GM19438 (cell line): Measurements from ENCODE around the gene GDF7.

ENCODE experiments used
- ATAC-seq: cut with Tn5 transposase; IDR thresholded peaks from one replicate; pipeline ENCODE4 v1.9.1; 2021; ENCODE audit warnings: low read depth; ENCODE audit not compliant: unreplicated experiment

Gene GDF7

DNA sequence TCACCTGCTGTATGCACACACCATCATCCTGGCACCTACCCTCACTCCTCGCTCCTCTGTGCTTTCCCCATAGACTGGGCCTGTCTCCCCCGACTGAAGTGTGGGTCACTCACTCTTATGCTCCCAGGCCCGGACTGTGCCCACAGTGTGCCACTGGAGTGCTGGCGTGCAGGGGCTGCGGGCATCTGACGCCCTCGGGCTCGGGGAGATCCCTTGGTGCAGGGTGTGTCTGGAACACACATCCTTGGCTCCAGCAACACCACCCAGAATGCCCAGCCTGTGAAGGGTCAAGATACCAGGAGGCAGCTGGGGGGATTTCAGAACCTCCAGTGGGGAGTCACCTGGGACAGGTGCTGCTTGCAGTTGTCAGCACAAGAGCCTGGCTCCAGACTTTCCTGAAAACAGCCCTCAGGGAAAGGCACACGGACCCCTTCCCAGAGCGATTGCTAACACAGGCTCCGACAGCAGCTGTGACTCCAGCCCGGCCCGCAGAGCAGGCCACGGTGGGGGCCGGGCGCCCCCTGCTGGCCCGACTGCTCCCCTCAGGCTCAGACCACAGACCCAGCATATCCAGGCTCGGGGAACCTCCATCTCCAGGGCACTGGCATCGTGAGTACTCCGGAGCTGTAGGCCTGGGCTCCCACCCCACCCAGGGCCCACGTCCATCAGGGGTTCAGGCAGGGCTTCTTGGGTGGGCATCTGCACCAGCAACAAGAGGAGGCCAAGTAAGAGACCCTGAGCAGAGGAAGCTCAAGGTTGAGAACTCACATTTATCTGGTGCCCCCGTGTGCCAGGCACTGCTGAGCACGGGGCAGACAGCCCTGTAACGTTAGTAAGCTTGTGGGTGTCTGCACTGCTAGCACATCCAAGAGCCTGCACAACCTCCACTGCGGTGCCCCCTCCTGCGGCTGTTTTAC, 24.6 kb upstream of the GDF7 start:
- peak; percentile 94 for ATAC-seq

DNA sequence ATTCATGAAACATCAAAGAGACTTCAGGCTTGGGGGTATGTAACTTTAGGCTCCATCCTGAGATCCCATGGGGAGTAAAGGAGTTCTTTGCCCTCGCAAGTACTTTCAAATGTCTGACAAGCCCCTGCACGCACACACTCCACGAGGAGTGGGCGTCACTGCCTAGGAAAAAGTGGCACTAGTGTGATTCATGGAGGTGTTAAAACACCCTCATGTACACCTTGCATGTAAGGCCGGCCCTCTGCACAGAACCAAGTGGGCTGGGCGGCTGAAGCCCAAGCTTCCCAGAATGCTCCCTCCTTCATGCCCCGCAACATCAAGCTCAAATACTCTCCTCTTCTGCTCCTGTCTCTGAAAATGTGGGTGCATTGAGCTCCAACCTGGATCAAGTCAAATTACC, 23.9 kb upstream of the GDF7 start:
- ATAC-seq = no peak

DNA sequence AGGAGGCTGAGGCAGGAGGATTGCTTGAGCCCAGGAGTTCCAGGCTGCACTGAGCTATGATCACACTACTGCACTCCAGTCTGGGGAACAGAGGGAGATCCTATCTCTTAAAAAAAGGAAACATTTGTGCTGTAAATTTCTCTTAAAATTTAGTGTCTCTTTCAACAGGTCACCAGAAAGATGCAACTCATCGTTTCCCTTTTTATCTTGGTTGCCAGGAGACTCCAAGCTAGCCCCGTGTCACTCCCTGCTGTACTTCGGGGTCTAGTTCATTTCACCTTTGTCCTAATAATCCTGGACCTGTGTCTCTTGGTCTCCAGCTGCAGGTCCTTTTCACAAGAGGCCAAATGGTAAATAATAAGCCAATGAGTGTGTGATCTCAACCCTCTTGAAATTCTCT, 23.1 kb upstream of the GDF7 start:
- ATAC-seq = no peak

DNA sequence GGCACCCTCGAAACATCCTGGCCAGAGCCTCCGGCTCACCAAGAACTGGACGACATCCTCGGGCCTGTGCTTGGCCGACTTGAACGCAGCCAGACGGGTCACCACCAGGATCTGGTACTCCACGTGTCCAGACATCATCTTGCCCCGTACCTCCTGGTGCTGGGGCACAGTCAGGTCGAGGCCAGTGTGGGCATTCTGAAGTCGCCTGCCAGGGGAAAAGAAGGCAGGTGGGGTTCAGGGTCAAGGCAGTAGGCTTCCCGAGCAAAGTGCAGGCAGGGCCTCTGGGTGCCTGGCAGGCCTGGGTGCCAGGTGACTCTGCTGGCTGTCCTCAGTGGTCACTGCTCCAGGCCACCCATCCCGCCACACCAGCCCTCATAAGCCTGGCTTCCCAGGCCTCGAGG, 21.6 kb upstream of the GDF7 start:
- no peak for ATAC-seq

DNA sequence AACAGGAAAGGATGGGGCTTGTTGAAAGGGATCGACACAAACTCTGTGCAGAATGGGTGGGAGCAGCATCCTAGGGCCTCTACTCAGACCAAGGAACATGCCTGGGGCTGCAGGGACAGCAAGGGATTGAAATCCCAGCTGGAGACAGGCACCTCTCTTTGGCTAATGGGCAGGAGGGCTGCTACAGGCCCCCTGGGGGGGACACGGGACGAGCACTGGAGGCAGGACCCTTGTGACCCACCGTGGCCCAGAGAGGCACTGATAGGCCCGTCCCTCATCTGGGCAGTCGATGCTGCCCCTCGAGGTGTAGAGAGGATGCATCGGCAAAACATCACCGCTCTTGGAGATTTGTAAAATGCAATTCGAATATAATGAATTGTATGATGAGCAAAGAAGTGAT, 21.2 kb upstream of the GDF7 start:
- no peak for ATAC-seq

DNA sequence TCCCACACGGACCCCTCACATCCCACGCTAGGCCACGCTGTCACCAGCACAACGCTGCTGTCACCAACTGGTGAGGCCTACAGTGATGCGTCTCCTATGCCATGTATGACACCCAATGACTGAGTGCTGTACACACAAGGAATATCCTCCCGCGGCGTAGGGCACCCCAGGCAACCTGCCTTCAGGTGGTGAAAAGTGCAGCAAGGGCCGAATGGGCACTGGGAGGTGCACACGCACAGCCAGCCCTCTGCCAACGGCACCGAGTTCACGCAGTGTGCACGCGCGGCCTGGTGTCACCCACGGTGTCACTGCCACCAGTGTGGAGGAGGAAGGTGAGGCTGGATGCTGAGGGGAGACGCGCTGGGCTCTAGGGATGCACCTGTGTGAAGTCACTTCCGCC, 20.5 kb upstream of the GDF7 start:
- no peak for ATAC-seq

DNA sequence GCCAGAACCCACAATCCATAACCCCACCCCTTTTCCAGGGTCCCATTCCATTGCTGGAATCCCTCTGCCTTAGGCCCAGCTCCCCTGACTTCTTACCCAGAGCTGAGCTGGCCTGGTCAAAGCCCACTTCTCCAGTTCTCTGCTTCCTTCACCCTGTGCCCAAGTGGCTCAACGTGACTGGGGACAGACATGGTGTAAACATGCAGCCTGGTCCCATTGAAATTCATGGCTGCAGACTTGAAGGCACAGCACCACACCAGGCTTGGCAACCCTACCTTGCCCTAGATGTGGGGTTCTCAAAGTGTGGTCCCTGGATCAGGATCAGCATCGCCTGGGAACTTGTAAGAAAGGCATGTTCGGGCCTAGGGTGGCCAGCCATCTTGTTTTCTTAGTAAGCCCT, 19.7 kb upstream of the GDF7 start:
- ATAC-seq = no peak

DNA sequence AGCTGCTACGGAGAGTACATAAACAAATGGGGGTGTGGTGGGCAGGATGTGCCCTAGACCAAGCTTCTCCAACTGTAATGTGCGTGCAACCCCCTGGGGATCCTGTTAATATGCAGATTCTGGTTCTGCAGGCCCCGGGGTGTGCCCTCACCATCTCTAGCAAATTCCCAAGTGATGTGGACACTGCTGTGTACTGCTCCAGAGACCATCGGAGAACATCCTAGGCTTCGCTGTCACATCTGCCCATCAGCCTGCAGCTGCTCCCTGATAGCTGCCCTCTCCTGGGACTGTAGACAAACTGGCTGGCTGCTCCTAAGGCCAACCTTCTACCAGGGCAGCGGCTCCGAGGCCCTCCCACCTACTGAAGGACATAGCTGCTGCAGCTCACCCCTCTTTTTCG, 19.2 kb upstream of the GDF7 start:
- ATAC-seq = no peak

DNA sequence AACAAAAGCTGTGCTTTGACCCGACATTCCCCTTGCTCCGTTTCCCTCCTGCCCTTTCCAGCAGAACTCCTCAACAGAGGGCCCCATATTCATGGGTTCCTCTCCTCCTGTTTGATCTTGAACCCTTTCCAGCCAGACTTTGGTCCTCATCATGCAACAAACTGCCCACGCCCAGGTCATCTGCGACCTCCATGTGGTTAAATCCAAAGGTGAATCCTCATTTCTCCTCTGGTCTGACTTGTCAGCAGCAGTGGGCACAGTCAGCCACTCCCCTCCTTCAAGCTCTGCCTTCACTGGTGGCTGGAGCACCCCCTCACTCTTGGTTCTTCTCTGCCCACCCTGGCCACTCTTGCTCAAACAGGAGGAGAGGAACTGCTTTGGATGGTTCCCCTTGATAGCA, 18.7 kb upstream of the GDF7 start:
- ATAC-seq = no peak

DNA sequence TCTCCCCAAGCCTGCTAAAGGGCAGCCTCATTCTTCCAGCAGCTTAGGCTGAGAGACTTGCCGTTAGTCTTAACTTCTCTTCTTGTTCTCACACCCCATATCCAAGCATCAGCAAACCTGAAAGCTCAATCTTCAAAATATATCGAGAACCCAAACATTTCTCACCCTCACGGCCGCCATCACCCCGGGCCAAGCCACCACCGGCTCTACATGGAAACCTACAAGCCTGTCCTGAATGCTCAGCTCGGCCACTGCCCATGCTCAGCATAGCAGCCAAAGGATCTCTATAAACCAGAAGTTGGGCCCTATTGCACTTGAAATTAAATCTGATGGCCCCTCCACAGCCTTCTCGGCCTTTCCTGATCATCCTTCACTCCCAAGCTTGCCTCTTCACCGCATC, 18.1 kb upstream of the GDF7 start:
- no peak for ATAC-seq

DNA sequence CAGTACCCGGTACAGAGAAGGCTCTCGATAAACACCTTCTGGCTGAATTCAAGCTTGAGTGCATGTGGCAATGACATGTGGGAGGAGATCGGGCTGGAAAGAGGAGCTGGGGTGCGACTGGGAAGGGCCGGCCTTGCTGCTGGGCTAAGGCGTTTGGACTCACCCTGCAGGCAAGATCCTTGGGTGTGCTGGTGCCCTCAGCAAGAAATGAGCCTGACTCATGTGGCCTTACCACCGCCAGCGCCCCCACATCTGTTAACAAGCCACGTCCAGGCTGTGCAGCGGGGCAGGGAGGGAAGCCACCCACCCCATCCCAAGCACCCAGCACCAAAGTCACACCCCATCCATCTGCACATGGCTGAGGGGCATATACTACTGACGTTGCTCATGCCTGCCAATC, 17.4 kb upstream of the GDF7 start:
- no peak for ATAC-seq

DNA sequence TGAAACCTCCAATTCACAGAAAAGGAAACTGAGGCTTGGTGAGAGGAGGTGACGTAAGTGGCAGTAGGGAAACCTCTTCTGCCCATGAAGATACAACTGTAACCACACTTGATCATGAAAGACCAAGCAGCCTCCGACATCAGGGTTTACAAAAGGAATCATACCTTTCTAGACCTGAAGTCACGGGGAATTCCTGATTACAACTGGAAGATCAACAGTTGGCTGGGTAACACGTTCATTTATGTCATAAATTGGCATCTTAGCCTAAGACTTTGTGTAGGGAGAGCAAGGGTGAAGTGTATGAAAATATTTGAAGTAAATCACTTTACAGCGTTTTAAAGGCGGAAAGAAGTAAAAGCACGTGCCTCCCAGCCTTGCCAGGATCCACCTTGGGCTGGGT, 17.0 kb upstream of the GDF7 start:
- no peak for ATAC-seq

DNA sequence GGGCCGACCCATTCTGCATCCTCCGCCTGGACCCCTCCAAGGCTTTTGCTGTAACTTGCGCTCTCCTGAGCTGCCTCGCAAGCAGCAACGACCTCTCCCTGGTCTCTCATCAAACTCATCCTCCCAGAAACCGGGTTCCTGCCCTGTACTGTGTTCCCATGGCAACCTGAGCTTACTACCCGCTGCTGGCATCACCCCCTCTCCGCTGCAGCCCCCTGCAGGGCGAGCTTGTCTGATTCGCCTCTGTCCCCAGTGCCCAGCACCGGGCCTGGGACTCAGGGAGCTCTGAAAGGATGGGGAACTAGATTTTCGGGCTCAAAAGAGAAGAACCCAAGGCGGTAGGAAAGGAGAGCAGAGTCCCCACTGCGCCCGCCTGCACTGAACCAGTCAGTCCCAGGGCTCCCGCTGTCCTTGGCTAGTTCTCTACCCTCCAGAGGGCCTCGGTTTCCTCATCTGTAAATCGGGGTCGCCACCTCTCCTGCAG, 16.5 kb upstream of the GDF7 start:
- peak; percentile 17 for ATAC-seq

DNA sequence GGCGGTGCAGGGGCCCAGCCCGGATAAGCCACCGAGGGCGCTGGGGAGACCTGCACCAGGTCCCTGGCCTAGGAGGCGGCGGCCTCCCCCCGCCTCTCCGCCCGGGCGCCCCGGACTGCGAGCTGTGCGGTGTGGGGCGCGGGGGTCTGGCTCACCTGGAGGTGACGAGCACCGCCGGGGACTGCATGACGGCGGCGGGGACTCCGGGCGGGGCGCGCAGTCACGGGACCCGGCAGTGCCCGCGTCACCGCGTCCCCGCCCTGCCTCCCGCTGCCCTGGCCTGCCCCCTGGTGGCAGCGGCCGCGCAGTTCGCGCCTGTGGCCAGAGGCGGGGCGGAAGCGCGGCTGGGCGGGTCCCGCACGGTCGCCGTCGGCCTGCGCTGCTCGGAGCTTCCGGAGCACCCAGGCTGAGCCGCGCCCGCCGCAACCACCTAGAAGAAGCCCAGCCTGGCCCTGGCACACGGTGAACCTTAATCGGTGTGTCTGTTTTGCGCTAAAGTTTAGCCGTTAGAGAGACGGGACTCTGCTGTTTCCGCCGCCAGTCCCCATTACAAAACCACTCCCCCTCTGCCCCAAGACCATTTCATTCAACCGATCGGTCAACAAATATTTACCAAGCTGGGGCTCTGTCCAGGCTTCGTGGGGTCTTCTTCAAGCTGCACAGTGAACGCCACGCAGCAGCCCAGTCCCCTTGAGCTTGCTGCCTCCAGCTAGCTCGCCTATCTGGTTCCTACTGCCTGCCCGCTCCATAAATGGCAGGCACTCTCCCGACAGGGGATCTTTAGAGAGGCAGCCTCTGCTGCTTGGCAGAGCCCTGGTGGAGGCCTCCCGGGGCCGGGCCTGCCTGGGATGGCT, 15.8 kb upstream of the GDF7 start, which contains the start of gene HS1BP3:
Gene HS1BP3, minus strand, starts transcription at position 222 of the 854 bp plus-strand sequence. Its CDS starts 35 bp downstream, at position 187.
- peak; percentile 95 for ATAC-seq

DNA sequence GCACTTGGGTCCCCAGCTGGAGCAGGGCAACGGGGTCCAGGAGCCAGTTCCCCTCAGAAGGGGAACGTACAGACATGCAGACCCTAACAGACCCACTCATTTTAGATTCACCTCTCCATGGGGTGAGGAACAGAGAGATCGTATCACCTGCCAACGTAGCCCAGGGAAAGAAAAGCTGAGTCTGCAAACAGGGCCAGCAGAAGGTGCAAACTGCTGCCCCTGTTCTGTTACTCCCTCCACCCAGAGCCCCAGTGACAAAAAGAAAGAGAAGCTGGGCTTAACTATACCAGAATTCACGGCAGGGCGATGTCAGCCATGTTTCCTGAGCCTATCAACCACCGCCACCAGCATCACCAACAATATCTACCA, 15.2 kb upstream of the GDF7 start:
- no peak for ATAC-seq

DNA sequence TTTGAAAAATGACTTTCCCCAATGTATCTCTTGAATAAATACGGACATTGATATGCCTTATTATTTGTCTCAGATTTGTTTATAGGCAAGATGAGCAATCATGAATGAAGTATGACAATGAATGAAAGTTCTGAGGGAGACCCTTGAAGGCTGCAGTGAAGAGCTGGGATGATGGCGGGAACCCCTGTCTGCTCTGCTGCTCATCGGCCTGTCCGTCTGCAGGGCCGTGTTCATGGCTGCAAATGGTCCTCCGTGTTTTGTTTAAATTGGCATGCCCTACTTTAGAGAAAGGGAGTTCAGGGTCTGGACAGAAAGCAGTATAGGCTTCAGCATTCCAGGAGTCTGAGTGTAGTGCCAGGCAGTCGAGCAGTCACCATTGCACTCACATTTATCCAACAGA, 14.8 kb upstream of the GDF7 start:
- ATAC-seq = no peak

DNA sequence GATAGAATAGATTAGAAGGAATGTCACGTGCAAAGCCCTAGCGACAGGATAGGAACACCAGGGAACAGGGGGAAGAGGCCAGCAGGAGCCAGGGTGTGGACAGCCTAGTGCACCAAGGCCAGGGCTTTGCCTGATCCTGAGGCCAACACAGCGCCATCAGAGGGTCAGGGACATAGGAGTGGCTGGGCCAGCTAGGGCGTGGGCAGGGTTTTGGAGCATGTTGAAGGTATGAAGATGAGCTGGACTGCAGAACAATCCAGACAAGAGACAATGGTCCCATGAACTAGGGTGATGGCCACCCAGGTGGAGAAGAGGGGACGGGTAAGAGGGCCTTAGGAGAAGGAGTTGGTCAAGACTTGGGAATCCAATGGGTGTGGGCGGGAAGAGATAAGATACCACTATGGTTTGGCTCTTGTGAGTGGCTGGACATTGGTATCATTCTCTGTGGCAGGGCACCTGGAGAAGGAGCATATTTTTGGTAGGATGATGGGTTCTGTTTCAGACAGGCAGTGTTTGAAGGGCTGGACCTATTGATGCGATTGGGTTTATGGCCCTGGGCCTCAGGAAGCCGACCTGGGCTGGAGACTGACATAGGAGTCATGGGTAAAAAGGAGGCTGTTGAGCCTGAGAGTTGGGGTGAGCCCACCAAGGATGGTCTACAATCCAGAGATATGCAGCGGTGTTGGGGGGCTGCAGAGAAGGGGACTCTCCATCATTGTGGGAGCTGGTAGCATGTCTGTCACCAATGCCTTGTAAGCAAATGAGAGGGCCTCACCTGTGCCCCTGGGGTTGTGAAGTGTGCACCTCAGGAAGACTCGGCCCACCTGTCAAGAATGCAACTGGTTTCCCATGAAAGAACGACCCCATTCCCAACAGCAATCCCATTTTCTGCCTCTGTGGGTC, 14.0 kb upstream of the GDF7 start:
- no peak for ATAC-seq

DNA sequence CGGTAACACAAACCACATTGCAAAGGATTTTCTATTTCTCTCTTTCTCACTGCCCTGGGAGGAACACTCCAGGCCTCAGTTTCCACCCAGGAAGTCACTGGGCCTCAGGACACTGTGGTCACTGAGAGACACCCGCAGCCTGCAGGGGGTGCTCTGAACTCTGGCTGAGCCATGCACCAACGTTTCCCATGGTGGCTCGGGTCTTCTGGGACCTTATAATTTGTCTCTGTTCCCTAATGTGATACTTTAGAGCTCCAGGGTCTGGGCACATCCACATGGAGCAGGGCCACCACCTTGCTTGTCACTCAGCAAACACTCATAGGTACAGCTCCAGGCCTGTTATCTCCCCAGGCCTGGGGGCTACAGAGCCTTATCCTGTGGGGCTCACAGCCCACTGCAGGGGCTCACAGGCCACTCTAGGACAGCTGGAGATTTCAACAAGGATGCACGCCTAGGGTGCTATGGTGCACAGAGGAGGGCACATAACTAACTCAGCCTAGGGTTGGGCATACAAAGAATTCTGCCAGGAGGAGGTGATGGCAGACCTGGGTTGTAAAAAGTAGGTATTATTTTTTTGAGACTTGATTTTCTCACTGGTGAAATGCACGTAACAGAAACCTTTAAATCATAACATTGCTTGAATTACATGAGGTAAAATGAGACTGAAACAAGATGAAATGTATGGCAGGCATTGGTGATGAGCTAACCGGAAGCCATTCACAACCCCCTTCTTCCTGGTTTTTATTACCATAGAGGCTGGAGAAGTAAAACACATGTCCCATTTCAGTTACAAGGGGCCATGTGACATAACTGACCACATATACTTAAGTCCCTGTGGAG, 13.0 kb upstream of the GDF7 start:
- no peak for ATAC-seq

DNA sequence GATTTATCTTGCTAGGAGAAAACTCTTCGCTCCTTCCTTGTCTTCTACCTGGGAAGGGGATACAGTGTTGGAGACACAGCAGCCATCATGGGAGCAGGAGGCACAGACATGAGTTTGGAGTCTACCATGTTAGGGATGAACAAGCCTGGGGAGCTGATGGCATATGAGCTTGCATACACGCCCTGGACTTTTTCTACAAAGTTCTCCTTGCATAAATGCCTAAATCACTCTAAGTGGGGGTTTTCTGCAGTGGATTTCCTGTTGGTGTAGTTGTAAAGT, 12.5 kb upstream of the GDF7 start:
- ATAC-seq = no peak

DNA sequence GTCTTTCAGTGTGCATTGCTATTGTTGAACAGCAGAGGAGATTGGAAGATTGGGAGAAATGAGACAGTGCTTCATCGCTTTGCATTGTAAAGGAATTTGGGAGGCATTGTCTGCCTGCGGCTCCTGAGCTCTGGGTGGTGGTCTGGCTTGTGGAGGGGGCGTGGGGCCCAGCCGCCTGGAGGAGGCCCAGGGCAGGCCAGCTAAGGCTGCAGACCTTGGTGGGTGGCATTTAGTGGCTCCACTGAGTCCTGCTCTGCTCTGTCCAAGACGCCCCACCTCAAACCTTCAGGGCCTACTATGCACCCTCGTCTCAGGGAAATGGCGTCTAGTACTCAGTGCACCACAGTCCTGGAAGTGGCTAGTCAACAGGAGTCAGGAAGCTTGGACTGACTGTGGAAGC, 10.4 kb upstream of the GDF7 start:
- ATAC-seq = no peak
